ENCODE measurements around the gene LRP1-AS. TPM values are rescaled to one million over a fixed set of nuclear protein-coding genes. Genes with fewer than 3 reads are reported as not detected.

LRP1-AS gene
- total and polyA plus RNA-seq, 2 experiments from 2014 or later: 0.59 TPM; not detected in 1

GRCh38 chr12:57183939-57184725 is 36.7 kb upstream of the LRP1-AS start:
- Histone ChIP-seq H4K20me1 (ENCODE audit: insufficient read depth, poor library complexity, severe bottlenecking) (no peaks in the 10 kb centered on the region), H3K27me3 (no peaks in the 10 kb centered on the region), H3K36me3 (replicated peaks; ENCODE audit: insufficient read depth, low read depth) (no peaks in the 10 kb centered on the region), H3K9me2 (replicated peaks; ENCODE audit: insufficient read depth) (no peaks in the 10 kb centered on the region), H3K79me2 (no peaks in the 10 kb centered on the region), H3K9me3 (ENCODE audit: low read depth) (no peaks in the 10 kb centered on the region), H3K4me2 (no peak overlapping the region), H3K4me1 (ENCODE audit: insufficient read depth) (no peaks in the 10 kb centered on the region), H3K27ac (no peak overlapping the region), H2AFZ (no peak overlapping the region), H3K4me3 (no peak overlapping the region)
- WGBS (ENCODE audit: low lambda C conversion rate, missing lambda C conversion rate): 97% methylated on average over 21 of the region's 22 CpGs
- TF ChIP-seq EZH2phosphoT487 (IDR thresholded peaks at IDR 0.05; ENCODE audit: low read depth, severe bottlenecking, unreplicated experiment): no peak
- TF ChIP-seq, protein P1, sequence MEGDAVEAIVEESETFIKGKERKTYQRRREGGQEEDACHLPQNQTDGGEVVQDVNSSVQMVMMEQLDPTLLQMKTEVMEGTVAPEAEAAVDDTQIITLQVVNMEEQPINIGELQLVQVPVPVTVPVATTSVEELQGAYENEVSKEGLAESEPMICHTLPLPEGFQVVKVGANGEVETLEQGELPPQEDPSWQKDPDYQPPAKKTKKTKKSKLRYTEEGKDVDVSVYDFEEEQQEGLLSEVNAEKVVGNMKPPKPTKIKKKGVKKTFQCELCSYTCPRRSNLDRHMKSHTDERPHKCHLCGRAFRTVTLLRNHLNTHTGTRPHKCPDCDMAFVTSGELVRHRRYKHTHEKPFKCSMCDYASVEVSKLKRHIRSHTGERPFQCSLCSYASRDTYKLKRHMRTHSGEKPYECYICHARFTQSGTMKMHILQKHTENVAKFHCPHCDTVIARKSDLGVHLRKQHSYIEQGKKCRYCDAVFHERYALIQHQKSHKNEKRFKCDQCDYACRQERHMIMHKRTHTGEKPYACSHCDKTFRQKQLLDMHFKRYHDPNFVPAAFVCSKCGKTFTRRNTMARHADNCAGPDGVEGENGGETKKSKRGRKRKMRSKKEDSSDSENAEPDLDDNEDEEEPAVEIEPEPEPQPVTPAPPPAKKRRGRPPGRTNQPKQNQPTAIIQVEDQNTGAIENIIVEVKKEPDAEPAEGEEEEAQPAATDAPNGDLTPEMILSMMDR (IDR thresholded peaks at IDR 0.05; ENCODE audit: poor library complexity): no peak
- TF ChIP-seq EZH2 (IDR thresholded peaks at IDR 0.05; ENCODE audit: borderline replicate concordance): no peak
- no peak for DNase-seq (ENCODE audit: low spot score)

DNA sequence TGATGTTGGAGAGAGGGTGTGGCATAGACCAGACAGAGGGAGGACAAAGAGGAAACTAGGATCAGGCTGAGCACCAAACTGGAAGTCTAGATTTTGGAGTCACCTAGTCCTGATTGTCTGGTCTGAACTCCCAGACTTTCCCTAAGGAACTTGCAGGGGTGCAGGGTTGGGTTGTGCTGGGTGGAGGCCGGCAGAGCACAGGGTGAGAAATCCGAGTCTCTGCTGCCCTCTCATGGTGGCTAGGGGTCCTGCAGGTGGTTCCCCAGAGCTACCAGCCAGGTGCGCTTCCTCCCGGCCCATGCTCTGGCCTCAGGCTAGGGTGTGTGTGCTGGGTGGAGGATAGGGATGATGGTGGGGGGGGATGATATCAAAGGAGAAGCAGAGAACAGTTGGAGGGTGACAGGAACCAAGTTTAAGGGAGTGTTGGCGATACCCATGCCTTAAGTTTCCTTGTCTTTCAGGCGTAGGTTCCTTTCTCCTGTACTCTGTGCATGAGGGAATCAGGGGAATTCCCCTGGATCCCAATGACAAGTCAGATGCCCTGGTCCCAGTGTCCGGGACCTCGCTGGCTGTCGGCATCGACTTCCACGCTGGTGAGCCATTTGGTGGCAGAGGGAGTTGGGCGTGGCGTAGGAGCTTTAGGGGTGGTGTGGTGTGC is 35.6 kb upstream of the LRP1-AS start:
- Histone ChIP-seq H3K36me3 (replicated peaks; ENCODE audit: insufficient read depth, low read depth) (no peaks in the 10 kb centered on the region), H3K4me3 (no peak overlapping the region), H3K79me2 (no peaks in the 10 kb centered on the region), H3K9me3 (ENCODE audit: low read depth) (no peaks in the 10 kb centered on the region), H3K4me1 (ENCODE audit: insufficient read depth) (no peaks in the 10 kb centered on the region), H3K27ac (peak overlapping the region; percentile 28), H2AFZ (no peak overlapping the region), H3K4me2 (no peak overlapping the region), H4K20me1 (ENCODE audit: insufficient read depth, poor library complexity, severe bottlenecking) (no peaks in the 10 kb centered on the region), H3K27me3 (no peaks in the 10 kb centered on the region), H3K9me2 (replicated peaks; ENCODE audit: insufficient read depth) (no peaks in the 10 kb centered on the region)
- TF ChIP-seq EZH2 (IDR thresholded peaks at IDR 0.05; ENCODE audit: borderline replicate concordance): no peak
- TF ChIP-seq, protein P1 (IDR thresholded peaks at IDR 0.05; ENCODE audit: poor library complexity): peak; percentile 91
- no peak for TF ChIP-seq EZH2phosphoT487 (IDR thresholded peaks at IDR 0.05; ENCODE audit: low read depth, severe bottlenecking, unreplicated experiment)
- DNase-seq (ENCODE audit: low spot score): peak; percentile 88
- WGBS (ENCODE audit: low lambda C conversion rate, missing lambda C conversion rate): 72% methylated on average over 13 of the region's 13 CpGs

- Histone ChIP-seq H3K36me3 (replicated peaks; ENCODE audit: insufficient read depth, low read depth) (no peaks in the 10 kb centered on the region), H3K9me2 (replicated peaks; ENCODE audit: insufficient read depth) (no peaks in the 10 kb centered on the region), H3K4me3 (no peak overlapping the region), H3K27me3 (no peaks in the 10 kb centered on the region), H3K4me2 (no peak overlapping the region), H3K4me1 (ENCODE audit: insufficient read depth) (no peaks in the 10 kb centered on the region), H4K20me1 (ENCODE audit: insufficient read depth, poor library complexity, severe bottlenecking) (no peaks in the 10 kb centered on the region), H3K27ac (peak overlapping the region; percentile 28), H3K9me3 (ENCODE audit: low read depth) (no peaks in the 10 kb centered on the region), H2AFZ (no peak overlapping the region), H3K79me2 (no peaks in the 10 kb centered on the region)
- 52% methylated on average over 5 of the region's 5 CpGs for WGBS (ENCODE audit: low lambda C conversion rate, missing lambda C conversion rate)
- DNase-seq (ENCODE audit: low spot score): no peak
- TF ChIP-seq, protein P1 (IDR thresholded peaks at IDR 0.05; ENCODE audit: poor library complexity): no peak
- TF ChIP-seq EZH2 (IDR thresholded peaks at IDR 0.05; ENCODE audit: borderline replicate concordance) (no peak), EZH2phosphoT487 (IDR thresholded peaks at IDR 0.05; ENCODE audit: low read depth, severe bottlenecking, unreplicated experiment) (no peak)
Observed at GRCh38 chr12:57181561-57182155, 34.2 kb upstream of the LRP1-AS start.

All from hepatocyte (in vitro differentiated cells).